ENCODE measurements around the gene IARS1.

Gene IARS1

GRCh38 chr9:92324889-92325268 is 31.4 kb upstream of the IARS1 start:
- Histone ChIP-seq H3K27ac (ENCODE audit: low read depth in 2 of 2, low read length in 2 of 2) (peak overlapping the region; percentile 97 to 98), H3K4me3 (ENCODE audit: low read length in 2 of 2) (peak overlapping the region; percentile 78 to 97), H3K9ac (ENCODE audit: low read depth in 1 of 2, low read length in 2 of 2) (peak overlapping the region; percentile 90 to 92), H3K9me3 (ENCODE audit: control insufficient read depth in 2 of 2, low read length in 2 of 2) (no peaks in the 10 kb centered on the region), H3K27me3 (ENCODE audit: control insufficient read depth in 2 of 2, insufficient read depth in 2 of 2, low read length in 2 of 2) (no peaks in the 10 kb centered on the region), H3K4me1 (ENCODE audit: control insufficient read depth in 2 of 2, insufficient read depth in 2 of 2, low read length in 2 of 2) (peaks cover 10 to 17% of the 10 kb centered on the region in 2 donors), H3K36me3 (ENCODE audit: control insufficient read depth in 2 of 2, insufficient read depth in 2 of 2, low read length in 2 of 2) (peaks cover 5 to 16% of the 10 kb centered on the region in 2 donors)

- Histone ChIP-seq H3K9ac (ENCODE audit: low read depth in 1 of 2, low read length in 2 of 2) (peak overlapping the region; percentile 90 to 92), H3K4me1 (ENCODE audit: control insufficient read depth in 2 of 2, insufficient read depth in 2 of 2, low read length in 2 of 2) (peaks cover 10 to 17% of the 10 kb centered on the region in 2 donors), H3K27me3 (ENCODE audit: control insufficient read depth in 2 of 2, insufficient read depth in 2 of 2, low read length in 2 of 2) (no peaks in the 10 kb centered on the region), H3K9me3 (ENCODE audit: control insufficient read depth in 2 of 2, low read length in 2 of 2) (no peaks in the 10 kb centered on the region), H3K36me3 (ENCODE audit: control insufficient read depth in 2 of 2, insufficient read depth in 2 of 2, low read length in 2 of 2) (peaks cover 9 to 21% of the 10 kb centered on the region in 2 donors), H3K4me3 (ENCODE audit: low read length in 2 of 2) (peak overlapping the region; percentile 78 to 97), H3K27ac (ENCODE audit: low read depth in 2 of 2, low read length in 2 of 2) (no peak overlapping the region)
Observed at GRCh38 chr9:92324431-92324830, 30.9 kb upstream of the IARS1 start.

- Histone ChIP-seq H3K27ac (ENCODE audit: low read depth in 2 of 2, low read length in 2 of 2) (no peak overlapping the region), H3K9me3 (ENCODE audit: control insufficient read depth in 2 of 2, low read length in 2 of 2) (no peaks in the 10 kb centered on the region), H3K27me3 (ENCODE audit: control insufficient read depth in 2 of 2, insufficient read depth in 2 of 2, low read length in 2 of 2) (no peaks in the 10 kb centered on the region), H3K4me3 (ENCODE audit: low read length in 2 of 2) (no peak overlapping the region), H3K36me3 (ENCODE audit: control insufficient read depth in 2 of 2, insufficient read depth in 2 of 2, low read length in 2 of 2) (peaks cover 48 to 55% of the 10 kb centered on the region in 2 donors), H3K9ac (ENCODE audit: low read depth in 1 of 2, low read length in 2 of 2) (no peak overlapping the region), H3K4me1 (ENCODE audit: control insufficient read depth in 2 of 2, insufficient read depth in 2 of 2, low read length in 2 of 2) (no peaks in the 10 kb centered on the region)
Observed at GRCh38 chr9:92315456-92315855, 22.0 kb upstream of the IARS1 start.

GRCh38 chr9:92313624-92314012 is 20.1 kb upstream of the IARS1 start:
- Histone ChIP-seq H3K36me3 (ENCODE audit: control insufficient read depth in 2 of 2, insufficient read depth in 2 of 2, low read length in 2 of 2) (peaks cover 47 to 58% of the 10 kb centered on the region in 2 donors), H3K9ac (ENCODE audit: low read depth in 1 of 2, low read length in 2 of 2) (no peak overlapping the region), H3K27ac (ENCODE audit: low read depth in 2 of 2, low read length in 2 of 2) (no peak overlapping the region), H3K4me1 (ENCODE audit: control insufficient read depth in 2 of 2, insufficient read depth in 2 of 2, low read length in 2 of 2) (no peaks in the 10 kb centered on the region), H3K9me3 (ENCODE audit: control insufficient read depth in 2 of 2, low read length in 2 of 2) (no peaks in the 10 kb centered on the region), H3K4me3 (ENCODE audit: low read length in 2 of 2) (no peak overlapping the region), H3K27me3 (ENCODE audit: control insufficient read depth in 2 of 2, insufficient read depth in 2 of 2, low read length in 2 of 2) (no peaks in the 10 kb centered on the region)

GRCh38 chr9:92312887-92313623 is 19.6 kb upstream of the IARS1 start:
- Histone ChIP-seq H3K27ac (ENCODE audit: low read depth in 2 of 2, low read length in 2 of 2) (no peak overlapping the region), H3K27me3 (ENCODE audit: control insufficient read depth in 2 of 2, insufficient read depth in 2 of 2, low read length in 2 of 2) (no peaks in the 10 kb centered on the region)

GRCh38 chr9:92310562-92310961 is 17.1 kb upstream of the IARS1 start:
- Histone ChIP-seq H3K27me3 (ENCODE audit: control insufficient read depth in 2 of 2, insufficient read depth in 2 of 2, low read length in 2 of 2) (no peaks in the 10 kb centered on the region), H3K4me1 (ENCODE audit: control insufficient read depth in 2 of 2, insufficient read depth in 2 of 2, low read length in 2 of 2) (no peaks in the 10 kb centered on the region), H3K36me3 (ENCODE audit: control insufficient read depth in 2 of 2, insufficient read depth in 2 of 2, low read length in 2 of 2) (peaks cover 48 to 55% of the 10 kb centered on the region in 2 donors), H3K27ac (ENCODE audit: low read depth in 2 of 2, low read length in 2 of 2) (no peak overlapping the region), H3K9ac (ENCODE audit: low read depth in 1 of 2, low read length in 2 of 2) (no peak overlapping the region), H3K4me3 (ENCODE audit: low read length in 2 of 2) (no peak overlapping the region), H3K9me3 (ENCODE audit: control insufficient read depth in 2 of 2, low read length in 2 of 2) (no peaks in the 10 kb centered on the region)

More at GRCh38 chr9:92312887-92313623, 19.6 kb upstream of the IARS1 start:
- Histone ChIP-seq H3K9me3 (ENCODE audit: control insufficient read depth in 2 of 2, low read length in 2 of 2) (no peaks in the 10 kb centered on the region), H3K9ac (ENCODE audit: low read depth in 1 of 2, low read length in 2 of 2) (no peak overlapping the region), H3K4me3 (ENCODE audit: low read length in 2 of 2) (no peak overlapping the region), H3K36me3 (ENCODE audit: control insufficient read depth in 2 of 2, insufficient read depth in 2 of 2, low read length in 2 of 2) (peaks cover 49 to 58% of the 10 kb centered on the region in 2 donors), H3K4me1 (ENCODE audit: control insufficient read depth in 2 of 2, insufficient read depth in 2 of 2, low read length in 2 of 2) (no peaks in the 10 kb centered on the region)

GRCh38 chr9:92308893-92309292 is 15.4 kb upstream of the IARS1 start:
- Histone ChIP-seq H3K27me3 (ENCODE audit: control insufficient read depth in 2 of 2, insufficient read depth in 2 of 2, low read length in 2 of 2) (no peaks in the 10 kb centered on the region), H3K9ac (ENCODE audit: low read depth in 1 of 2, low read length in 2 of 2) (no peak overlapping the region), H3K4me1 (ENCODE audit: control insufficient read depth in 2 of 2, insufficient read depth in 2 of 2, low read length in 2 of 2) (no peaks in the 10 kb centered on the region), H3K27ac (ENCODE audit: low read depth in 2 of 2, low read length in 2 of 2) (no peak overlapping the region), H3K4me3 (ENCODE audit: low read length in 2 of 2) (no peak overlapping the region), H3K9me3 (ENCODE audit: control insufficient read depth in 2 of 2, low read length in 2 of 2) (no peaks in the 10 kb centered on the region), H3K36me3 (ENCODE audit: control insufficient read depth in 2 of 2, insufficient read depth in 2 of 2, low read length in 2 of 2) (peaks cover 60 to 67% of the 10 kb centered on the region in 2 donors)

GRCh38 chr9:92300936-92301335 is 7.4 kb upstream of the IARS1 start:
- H3K4me3 ChIP-seq (ENCODE audit: low read length in 2 of 2): no peak overlapping the region
- H3K36me3 ChIP-seq (ENCODE audit: control insufficient read depth in 2 of 2, insufficient read depth in 2 of 2, low read length in 2 of 2): peaks cover 56 to 64% of the 10 kb centered on the region in 2 donors
- H3K27me3 ChIP-seq (ENCODE audit: control insufficient read depth in 2 of 2, insufficient read depth in 2 of 2, low read length in 2 of 2): no peaks in the 10 kb centered on the region
- no peaks in the 10 kb centered on the region for H3K9me3 ChIP-seq (ENCODE audit: control insufficient read depth in 2 of 2, low read length in 2 of 2)
- no peak overlapping the region for H3K27ac ChIP-seq (ENCODE audit: low read depth in 2 of 2, low read length in 2 of 2)
- no peaks in the 10 kb centered on the region for H3K4me1 ChIP-seq (ENCODE audit: control insufficient read depth in 2 of 2, insufficient read depth in 2 of 2, low read length in 2 of 2)
- no peak overlapping the region for H3K9ac ChIP-seq (ENCODE audit: low read depth in 1 of 2, low read length in 2 of 2)

GRCh38 chr9:92299116-92299515 is 5.6 kb upstream of the IARS1 start:
- H3K9me3 ChIP-seq (ENCODE audit: control insufficient read depth in 2 of 2, low read length in 2 of 2): no peaks in the 10 kb centered on the region
- H3K27ac ChIP-seq (ENCODE audit: low read depth in 2 of 2, low read length in 2 of 2): no peak overlapping the region
- peaks cover 40 to 47% of the 10 kb centered on the region in 2 donors for H3K36me3 ChIP-seq (ENCODE audit: control insufficient read depth in 2 of 2, insufficient read depth in 2 of 2, low read length in 2 of 2)

GRCh38 chr9:92298036-92298435 is 4.5 kb upstream of the IARS1 start:
- H3K36me3 ChIP-seq (ENCODE audit: control insufficient read depth in 2 of 2, insufficient read depth in 2 of 2, low read length in 2 of 2): peaks cover 36 to 45% of the 10 kb centered on the region in 2 donors
- H3K4me1 ChIP-seq (ENCODE audit: control insufficient read depth in 2 of 2, insufficient read depth in 2 of 2, low read length in 2 of 2): peaks cover 5 to 8% of the 10 kb centered on the region in 2 donors
- H3K9ac ChIP-seq (ENCODE audit: low read depth in 1 of 2, low read length in 2 of 2): no peak overlapping the region
- H3K4me3 ChIP-seq (ENCODE audit: low read length in 2 of 2): no peak overlapping the region
- no peaks in the 10 kb centered on the region for H3K9me3 ChIP-seq (ENCODE audit: control insufficient read depth in 2 of 2, low read length in 2 of 2)
- H3K27ac ChIP-seq (ENCODE audit: low read depth in 2 of 2, low read length in 2 of 2): no peak overlapping the region
- H3K27me3 ChIP-seq (ENCODE audit: control insufficient read depth in 2 of 2, insufficient read depth in 2 of 2, low read length in 2 of 2): no peaks in the 10 kb centered on the region

More at GRCh38 chr9:92299116-92299515, 5.6 kb upstream of the IARS1 start:
- no peak overlapping the region for H3K4me3 ChIP-seq (ENCODE audit: low read length in 2 of 2)
- no peaks in the 10 kb centered on the region for H3K27me3 ChIP-seq (ENCODE audit: control insufficient read depth in 2 of 2, insufficient read depth in 2 of 2, low read length in 2 of 2)
- H3K4me1 ChIP-seq (ENCODE audit: control insufficient read depth in 2 of 2, insufficient read depth in 2 of 2, low read length in 2 of 2): peaks cover 5 to 6% of the 10 kb centered on the region in 2 donors
- no peak overlapping the region for H3K9ac ChIP-seq (ENCODE audit: low read depth in 1 of 2, low read length in 2 of 2)

All from mucosa of rectum (tissue), 2 donors.